Stimulated activated CD4-positive, alpha-beta T cell treated with anti-CD3 and anti-CD28 coated beads, TNF-alpha, amount 100 ng/mL, for 48 hours (primary cell): Measurements from ENCODE around the gene CHD9.

Source experiments
- DNase-seq, 3 donors: peaks; one replicate each; pipeline ENCODE4 v3.0.0-alpha.2; 2020; ENCODE audit warnings: low read depth in 3 of 3

CHD9 gene

GRCh38 chr16:53094013-53094630 lies 39.3 kb downstream of the CHD9 start:
- no peak for DNase-seq

- DNase-seq: no peak
These were observed 42.4 kb downstream of the CHD9 start for GRCh38 chr16:53097190-53097589.

- peak in 1 of 3 donors; percentile 14 for DNase-seq
These were observed 43.9 kb downstream of the CHD9 start for GRCh38 chr16:53098526-53099317.

GRCh38 chr16:53099318-53100130 lies 44.7 kb downstream of the CHD9 start:
- peak; percentile 20 to 36 (median 23) for DNase-seq

GRCh38 chr16:53100131-53100748 lies 45.4 kb downstream of the CHD9 start:
- DNase-seq: no peak

- no peak for DNase-seq
These were observed 46.1 kb downstream of the CHD9 start for GRCh38 chr16:53100889-53101288.

GRCh38 chr16:53103811-53104210 lies 49.0 kb downstream of the CHD9 start:
- no peak for DNase-seq

- no peak for DNase-seq
These were observed 50.8 kb downstream of the CHD9 start for GRCh38 chr16:53105565-53105964.

- no peak for DNase-seq
These were observed 56.4 kb downstream of the CHD9 start for GRCh38 chr16:53111078-53111791.

- DNase-seq: no peak
These were observed 57.2 kb downstream of the CHD9 start for GRCh38 chr16:53112015-53112414.

- DNase-seq: no peak
These were observed 60.3 kb downstream of the CHD9 start for GRCh38 chr16:53115047-53115446.

- DNase-seq: no peak
These were observed 61.0 kb downstream of the CHD9 start for GRCh38 chr16:53115773-53116172.

GRCh38 chr16:53121043-53121620 lies 66.3 kb downstream of the CHD9 start:
- DNase-seq: no peak

- no peak for DNase-seq
These were observed 66.9 kb downstream of the CHD9 start for GRCh38 chr16:53121661-53122060.

- no peak for DNase-seq
These were observed 69.0 kb downstream of the CHD9 start for GRCh38 chr16:53123747-53124146.

- no peak for DNase-seq
These were observed 71.6 kb downstream of the CHD9 start for GRCh38 chr16:53126390-53126789.

GRCh38 chr16:53129281-53130158 lies 74.7 kb downstream of the CHD9 start:
- DNase-seq: no peak

- peak; percentile 78 to 85 (median 79) for DNase-seq
These were observed 75.6 kb downstream of the CHD9 start for GRCh38 chr16:53130159-53131049.

- DNase-seq: no peak
These were observed 76.2 kb downstream of the CHD9 start for GRCh38 chr16:53131050-53131362.
